ENCODE measurements around the gene TBATA. TPM values are rescaled to one million over a fixed set of nuclear protein-coding genes. Genes with fewer than 3 reads are reported as not detected.

Gene TBATA
- total RNA-seq, 2 donors from 2014 or later: not detected

- no peaks in the 10 kb centered on the region for H3K27me3 ChIP-seq (ENCODE audit: control insufficient read depth, insufficient read depth, low read length, poor library complexity, severe bottlenecking)
- Mint-ChIP-seq H3K27ac (no peak overlapping the region), H3K4me3 (no peak overlapping the region), H3K36me3 (ENCODE audit: low read depth) (no peaks in the 10 kb centered on the region), H3K27me3 (ENCODE audit: insufficient read depth) (no peaks in the 10 kb centered on the region), H3K9me3 (no peaks in the 10 kb centered on the region), H3K4me1 (peaks cover 5% of the 10 kb centered on the region)
- DNase-seq: no peak
- 92% methylated on average over 8 to 11 of the region's 11 CpGs for WGBS, 2 experiments (ENCODE audit: insufficient coverage in 1 of 2, insufficient read length in 1 of 2)
- no peaks in the 10 kb centered on the region for H3K36me3 ChIP-seq (ENCODE audit: control insufficient read depth, insufficient read depth, low read length)
- no peak overlapping the region for H3K27ac ChIP-seq (ENCODE audit: low read depth, low read length)
- no peak overlapping the region for H3K4me3 ChIP-seq (ENCODE audit: low read length)
- no peak overlapping the region for H3K9ac ChIP-seq (ENCODE audit: extremely low read depth, low read length, poor library complexity, severe bottlenecking)
- H3K9me3 ChIP-seq (ENCODE audit: control insufficient read depth, low read length): no peaks in the 10 kb centered on the region
- TF ChIP-seq, protein P1, sequence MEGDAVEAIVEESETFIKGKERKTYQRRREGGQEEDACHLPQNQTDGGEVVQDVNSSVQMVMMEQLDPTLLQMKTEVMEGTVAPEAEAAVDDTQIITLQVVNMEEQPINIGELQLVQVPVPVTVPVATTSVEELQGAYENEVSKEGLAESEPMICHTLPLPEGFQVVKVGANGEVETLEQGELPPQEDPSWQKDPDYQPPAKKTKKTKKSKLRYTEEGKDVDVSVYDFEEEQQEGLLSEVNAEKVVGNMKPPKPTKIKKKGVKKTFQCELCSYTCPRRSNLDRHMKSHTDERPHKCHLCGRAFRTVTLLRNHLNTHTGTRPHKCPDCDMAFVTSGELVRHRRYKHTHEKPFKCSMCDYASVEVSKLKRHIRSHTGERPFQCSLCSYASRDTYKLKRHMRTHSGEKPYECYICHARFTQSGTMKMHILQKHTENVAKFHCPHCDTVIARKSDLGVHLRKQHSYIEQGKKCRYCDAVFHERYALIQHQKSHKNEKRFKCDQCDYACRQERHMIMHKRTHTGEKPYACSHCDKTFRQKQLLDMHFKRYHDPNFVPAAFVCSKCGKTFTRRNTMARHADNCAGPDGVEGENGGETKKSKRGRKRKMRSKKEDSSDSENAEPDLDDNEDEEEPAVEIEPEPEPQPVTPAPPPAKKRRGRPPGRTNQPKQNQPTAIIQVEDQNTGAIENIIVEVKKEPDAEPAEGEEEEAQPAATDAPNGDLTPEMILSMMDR (conservative IDR thresholded peaks at IDR 0.05): no peak
- no peaks in the 10 kb centered on the region for H3K4me1 ChIP-seq (ENCODE audit: control insufficient read depth, insufficient read depth, low read length)
Observed at GRCh38 chr10:70782746-70783680, 2.2 kb downstream of the TBATA start.

- Mint-ChIP-seq H3K4me3 (no peak overlapping the region), H3K27me3 (ENCODE audit: insufficient read depth) (no peaks in the 10 kb centered on the region), H3K36me3 (ENCODE audit: low read depth) (no peaks in the 10 kb centered on the region), H3K4me1 (peaks cover 6% of the 10 kb centered on the region), H3K9me3 (no peaks in the 10 kb centered on the region), H3K27ac (no peak overlapping the region)
- no peak overlapping the region for H3K9ac ChIP-seq (ENCODE audit: extremely low read depth, low read length, poor library complexity, severe bottlenecking)
- H3K27me3 ChIP-seq (ENCODE audit: control insufficient read depth, insufficient read depth, low read length, poor library complexity, severe bottlenecking): no peaks in the 10 kb centered on the region
- no peaks in the 10 kb centered on the region for H3K9me3 ChIP-seq (ENCODE audit: control insufficient read depth, low read length)
- DNase-seq: peak; percentile 35
- H3K27ac ChIP-seq (ENCODE audit: low read depth, low read length): no peak overlapping the region
- TF ChIP-seq, protein P1 (conservative IDR thresholded peaks at IDR 0.05): no peak
- no peaks in the 10 kb centered on the region for H3K4me1 ChIP-seq (ENCODE audit: control insufficient read depth, insufficient read depth, low read length)
- no peak overlapping the region for H3K4me3 ChIP-seq (ENCODE audit: low read length)
- no peaks in the 10 kb centered on the region for H3K36me3 ChIP-seq (ENCODE audit: control insufficient read depth, insufficient read depth, low read length)
- WGBS, 2 experiments (ENCODE audit: insufficient coverage in 1 of 2, insufficient read length in 1 of 2): 93% methylated on average over 4 of the region's 4 CpGs; no CpG with 5 or more reads in 1 of the 2 experiments
Observed at GRCh38 chr10:70782086-70782745, 3.0 kb downstream of the TBATA start.

- TF ChIP-seq, protein P1 (conservative IDR thresholded peaks at IDR 0.05): no peak
- Mint-ChIP-seq H3K4me3 (no peak overlapping the region), H3K9me3 (no peaks in the 10 kb centered on the region), H3K27ac (no peak overlapping the region), H3K4me1 (peaks cover 6% of the 10 kb centered on the region), H3K27me3 (ENCODE audit: insufficient read depth) (no peaks in the 10 kb centered on the region), H3K36me3 (ENCODE audit: low read depth) (no peaks in the 10 kb centered on the region)
- Histone ChIP-seq H3K4me3 (ENCODE audit: low read length) (no peak overlapping the region), H3K9me3 (ENCODE audit: control insufficient read depth, low read length) (no peaks in the 10 kb centered on the region), H3K27me3 (ENCODE audit: control insufficient read depth, insufficient read depth, low read length, poor library complexity, severe bottlenecking) (no peaks in the 10 kb centered on the region), H3K4me1 (ENCODE audit: control insufficient read depth, insufficient read depth, low read length) (no peaks in the 10 kb centered on the region), H3K9ac (ENCODE audit: extremely low read depth, low read length, poor library complexity, severe bottlenecking) (no peak overlapping the region), H3K36me3 (ENCODE audit: control insufficient read depth, insufficient read depth, low read length) (no peaks in the 10 kb centered on the region), H3K27ac (ENCODE audit: low read depth, low read length) (no peak overlapping the region)
- DNase-seq: no peak
- 93 to 94% methylated on average over 7 to 8 of the region's 8 CpGs for WGBS, 2 experiments (ENCODE audit: insufficient coverage in 1 of 2, insufficient read length in 1 of 2)
Observed at GRCh38 chr10:70781461-70782051, 3.6 kb downstream of the TBATA start.
